ENCODE data around the gene XRCC6. TPM values are rescaled to one million over a fixed set of nuclear protein-coding genes. Genes with fewer than 3 reads are reported as not detected.

Gene XRCC6
- total and polyA plus RNA-seq, 2 of the 13 experiments (the other 11 are each of a cell fraction or from before 2014, with no cell fraction given), result 124 to 625 TPM

- H4K20me1 ChIP-seq (ENCODE audit: insufficient read depth, low read length), result no peaks in the 10 kb centered on the region
- no peak overlapping the region for H2AFZ ChIP-seq (ENCODE audit: low read length)
- no peak overlapping the region for H3K9ac ChIP-seq (ENCODE audit: insufficient read depth, low read depth, low read length)
- no peak overlapping the region for H3K4me3 ChIP-seq (replicated peaks in 1 of 3; ENCODE audit: insufficient read depth in 1 of 3, low read depth in 2 of 3, low read length in 3 of 3)
- TF ChIP-seq ZNF251 (CRISPR knock-in tag; IDR thresholded peaks at IDR 0.05) (no peak), WIZ (CRISPR knock-in tag; IDR thresholded peaks at IDR 0.05) (no peak), KDM1A (CRISPR knock-in tag; IDR thresholded peaks at IDR 0.05) (no peak), DRAP1 (CRISPR knock-in tag; IDR thresholded peaks at IDR 0.05) (no peak), ZNF570 (CRISPR knock-in tag; IDR thresholded peaks at IDR 0.05; ENCODE audit: borderline replicate concordance) (no peak), STAG1 (CRISPR knock-in tag; IDR thresholded peaks at IDR 0.05) (no peak), ELK4 (CRISPR knock-in tag; IDR thresholded peaks at IDR 0.05; ENCODE audit: borderline replicate concordance) (no peak)
- TF ChIP-seq, protein P1, sequence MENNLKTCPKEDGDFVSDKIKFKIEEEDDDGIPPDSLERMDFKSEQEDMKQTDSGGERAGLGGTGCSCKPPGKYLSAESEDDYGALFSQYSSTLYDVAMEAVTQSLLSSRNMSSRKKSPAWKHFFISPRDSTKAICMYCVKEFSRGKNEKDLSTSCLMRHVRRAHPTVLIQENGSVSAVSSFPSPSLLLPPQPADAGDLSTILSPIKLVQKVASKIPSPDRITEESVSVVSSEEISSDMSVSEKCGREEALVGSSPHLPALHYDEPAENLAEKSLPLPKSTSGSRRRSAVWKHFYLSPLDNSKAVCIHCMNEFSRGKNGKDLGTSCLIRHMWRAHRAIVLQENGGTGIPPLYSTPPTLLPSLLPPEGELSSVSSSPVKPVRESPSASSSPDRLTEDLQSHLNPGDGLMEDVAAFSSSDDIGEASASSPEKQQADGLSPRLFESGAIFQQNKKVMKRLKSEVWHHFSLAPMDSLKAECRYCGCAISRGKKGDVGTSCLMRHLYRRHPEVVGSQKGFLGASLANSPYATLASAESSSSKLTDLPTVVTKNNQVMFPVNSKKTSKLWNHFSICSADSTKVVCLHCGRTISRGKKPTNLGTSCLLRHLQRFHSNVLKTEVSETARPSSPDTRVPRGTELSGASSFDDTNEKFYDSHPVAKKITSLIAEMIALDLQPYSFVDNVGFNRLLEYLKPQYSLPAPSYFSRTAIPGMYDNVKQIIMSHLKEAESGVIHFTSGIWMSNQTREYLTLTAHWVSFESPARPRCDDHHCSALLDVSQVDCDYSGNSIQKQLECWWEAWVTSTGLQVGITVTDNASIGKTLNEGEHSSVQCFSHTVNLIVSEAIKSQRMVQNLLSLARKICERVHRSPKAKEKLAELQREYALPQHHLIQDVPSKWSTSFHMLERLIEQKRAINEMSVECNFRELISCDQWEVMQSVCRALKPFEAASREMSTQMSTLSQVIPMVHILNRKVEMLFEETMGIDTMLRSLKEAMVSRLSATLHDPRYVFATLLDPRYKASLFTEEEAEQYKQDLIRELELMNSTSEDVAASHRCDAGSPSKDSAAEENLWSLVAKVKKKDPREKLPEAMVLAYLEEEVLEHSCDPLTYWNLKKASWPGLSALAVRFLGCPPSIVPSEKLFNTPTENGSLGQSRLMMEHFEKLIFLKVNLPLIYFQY (CRISPR knock-in tag; IDR thresholded peaks at IDR 0.05; ENCODE audit: borderline replicate concordance), result no peak
- BruUV-seq (replicated peaks), result no TSS peak
- FAIRE-seq (no peak), ATAC-seq (no peak), DNase-seq (ENCODE audit: low spot score) (no peak)
- no peak overlapping the region for H3K27ac ChIP-seq (ENCODE audit: extremely low read length, insufficient read depth, low read length)
- in situ Hi-C loops (cut with HindIII; ENCODE audit: extremely low pct_ligation_motif_present, low pct_unique_long_range_greater_than_20kb), result no loop called here
- intact Hi-C loops (cut with micrococcal nuclease; ENCODE audit: unreplicated experiment), result no loop called here
- H3K4me2 ChIP-seq (ENCODE audit: low read depth, low read length), result no peak overlapping the region
- CTCF ChIA-PET (ENCODE audit: low intra/inter-chr PET ratio, low total read pairs), result no interaction called here
- 100% methylated on average over 1 of the region's 1 CpG for WGBS (ENCODE audit: low lambda C conversion rate)
- H3K27me3 ChIP-seq (ENCODE audit: control insufficient read depth in 1 of 2, insufficient read depth in 2 of 2, low read length in 2 of 2), result no peaks in the 10 kb centered on the region
- H3K36me3 ChIP-seq (replicated peaks in 1 of 2; ENCODE audit: control insufficient read depth in 1 of 2, insufficient read depth in 2 of 2, low read length in 2 of 2), result peaks cover 39 to 81% of the 10 kb centered on the region in 2 experiments
- no peaks in the 10 kb centered on the region for H3K9me3 ChIP-seq (ENCODE audit: low read length)
- no peaks in the 10 kb centered on the region for H3K79me2 ChIP-seq (ENCODE audit: insufficient read depth, low read length)
- peaks cover 2% of the 10 kb centered on the region for H3K4me1 ChIP-seq (ENCODE audit: insufficient read depth, low read length)
- POLR2A ChIA-PET, result interaction anchor here (1.0 kb wide), 1 partner anchor 39 kb away, joined by 4 read pairs; the partner anchor contains the start of genes DESI1 and XRCC6
These were observed 38.8 kb downstream of the XRCC6 start for GRCh38 chr22:41659941-41660340.
